PC-9 (cell line): ENCODE results near the gene SMIM29. TPM values are rescaled to one million over a fixed set of nuclear protein-coding genes. Genes with fewer than 3 reads are reported as not detected.

ENCODE experiments used
- BruUV-seq: library from RNA; stranded (reverse); fragments of 400-500 nt; replicated peaks from 2 replicates; lab custom pipeline; 2021; lab: Mats Ljungman, UMichigan
- CTCF ChIA-PET: fragments of 300-600 bp; sonication (Branson Sonifier 250); formaldehyde crosslinking; loops from one replicate; lab custom pipeline; 2022; ENCODE audit warnings: antibody characterized with exemption; lab: Charles Lee
- POLR2A ChIA-PET: fragments of 300-600 bp; sonication (Branson Sonifier 250); formaldehyde crosslinking; loops from one replicate; lab custom pipeline; 2022; ENCODE audit warnings: antibody characterized with exemption; ENCODE audit not compliant: unreplicated experiment; lab: Charles Lee
- DNase-seq, 2 experiments: peaks; one replicate each; pipeline versions ENCODE4 v3.0.0 to v3.0.0-alpha.2; 2015 to 2022; ENCODE audit warnings: mixed read lengths in 1 of 2
- H2AFZ ChIP-seq: fragments of 200-600 bp; sonication (generic); 2 replicates; pipeline ENCODE4 v1.8.1; 2017; ENCODE audit warnings: antibody characterized with exemption
- H3F3A ChIP-seq: fragments of 200-600 bp; sonication (generic); 2 replicates; pipeline ENCODE4 v1.8.1; 2017; ENCODE audit warnings: antibody characterized with exemption, mild to moderate bottlenecking, low read depth; ENCODE audit not compliant: insufficient read depth
- H3K27ac ChIP-seq: fragments of 200-600 bp; sonication (generic); 2 replicates; pipeline ENCODE4 v1.6.1; 2016; ENCODE audit warnings: mixed run types
- H3K27me3 ChIP-seq: fragments of 200-600 bp; sonication (generic); 2 replicates; pipeline ENCODE4 v1.6.1; 2016; ENCODE audit warnings: low read depth, mixed run types; ENCODE audit not compliant: insufficient read depth
- H3K36me3 ChIP-seq: fragments of 200-600 bp; sonication (generic); 2 replicates; pipeline ENCODE4 v1.6.1; 2016; ENCODE audit warnings: low read depth, mixed run types
- H3K4me1 ChIP-seq: fragments of 200-600 bp; sonication (generic); replicated peaks from 2 replicates; pipeline ENCODE4 v1.6.1; 2016; ENCODE audit warnings: mixed run types; ENCODE audit not compliant: insufficient read depth
- H3K4me2 ChIP-seq: fragments of 200-600 bp; sonication (generic); 2 replicates; pipeline ENCODE4 v1.6.1; 2017; ENCODE audit warnings: mixed run types
- H3K4me3 ChIP-seq: fragments of 200-600 bp; sonication (generic); 2 replicates; pipeline ENCODE4 v1.6.1; 2016; ENCODE audit warnings: mixed run types
- H3K79me2 ChIP-seq: fragments of 200-600 bp; sonication (generic); 2 replicates; pipeline ENCODE4 v1.6.1; 2017; ENCODE audit warnings: low read depth, mixed run types
- H3K9me2 ChIP-seq: fragments of 200-600 bp; sonication (generic); 2 replicates; pipeline ENCODE4 v1.8.1; 2017; ENCODE audit warnings: mild to moderate bottlenecking; ENCODE audit not compliant: insufficient read depth
- H3K9me3 ChIP-seq: fragments of 200-600 bp; sonication (generic); 2 replicates; pipeline ENCODE4 v1.8.1; 2016; ENCODE audit warnings: low read depth; ENCODE audit not compliant: insufficient read depth
- H4K20me1 ChIP-seq: fragments of 200-600 bp; sonication (generic); 2 replicates; pipeline ENCODE4 v1.8.1; 2017; ENCODE audit not compliant: insufficient read depth
- EZH2 ChIP-seq: fragments of 200-600 bp; sonication (generic); IDR thresholded peaks from 2 replicates; pipeline ENCODE4 v1.8.0; 2017; ENCODE audit warnings: antibody characterized with exemption, low read depth
- intact Hi-C: fragments of 100-400 bp; cut with micrococcal nuclease; formaldehyde crosslinking; loops from one replicate; pipeline ENCODE4 v1.10.0; 2022; ENCODE audit not compliant: unreplicated experiment
- total RNA-seq: library from RNA; stranded (reverse); gene quantifications from 2 replicates; pipeline ENCODE4 v1.2.3, GENCODE V29; 2021
- TF ChIP-seq, protein P1 (sequence below): fragments of 200-600 bp; sonication (generic); conservative IDR thresholded peaks from 2 replicates; pipeline ENCODE4 v1.6.1; 2017; ENCODE audit warnings: mixed run types, antibody characterized with exemption, mild to moderate bottlenecking, moderate library complexity

The SMIM29 gene
- total RNA-seq, 1 experiment from 2014 or later = 35.2 TPM

DNA sequence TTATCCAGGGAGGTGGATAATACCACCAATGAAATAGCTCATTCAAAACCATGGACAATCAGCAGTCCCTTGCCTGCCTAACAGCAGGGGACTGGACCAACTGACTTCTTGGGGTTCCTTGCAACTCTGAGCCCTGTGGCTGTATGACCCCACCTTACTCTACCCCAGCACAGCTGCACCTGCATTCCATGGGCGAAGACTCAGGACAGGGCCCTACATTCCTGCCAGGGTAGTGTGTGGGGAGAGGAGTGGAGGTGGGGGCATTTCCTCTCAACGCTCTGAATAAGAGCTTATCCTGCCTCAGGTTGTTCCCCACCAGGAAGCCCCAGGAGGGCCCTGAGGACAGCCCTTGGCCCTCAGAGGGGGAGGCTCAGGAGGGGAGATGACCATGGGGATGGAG, 42.9 kb downstream of the SMIM29 start:
- Histone ChIP-seq H3F3A (peaks cover 10% of the 10 kb centered on the region; the same call in 1 of the 2 replicates), H3K9me3 (no peaks in the 10 kb centered on the region), H3K4me3 (no peak overlapping the region), H3K36me3 (no peaks in the 10 kb centered on the region), H3K27ac (no peak overlapping the region), H3K4me1 (no peaks in the 10 kb centered on the region), H4K20me1 (no peaks in the 10 kb centered on the region), H2AFZ (no peak overlapping the region; the same call in 1 of the 2 replicates), H3K79me2 (no peaks in the 10 kb centered on the region), H3K4me2 (no peak overlapping the region), H3K27me3 (no peaks in the 10 kb centered on the region), H3K9me2 (no peaks in the 10 kb centered on the region)
- CTCF ChIA-PET = no interaction called here
- no TSS peak for BruUV-seq
- TF ChIP-seq, protein P1, sequence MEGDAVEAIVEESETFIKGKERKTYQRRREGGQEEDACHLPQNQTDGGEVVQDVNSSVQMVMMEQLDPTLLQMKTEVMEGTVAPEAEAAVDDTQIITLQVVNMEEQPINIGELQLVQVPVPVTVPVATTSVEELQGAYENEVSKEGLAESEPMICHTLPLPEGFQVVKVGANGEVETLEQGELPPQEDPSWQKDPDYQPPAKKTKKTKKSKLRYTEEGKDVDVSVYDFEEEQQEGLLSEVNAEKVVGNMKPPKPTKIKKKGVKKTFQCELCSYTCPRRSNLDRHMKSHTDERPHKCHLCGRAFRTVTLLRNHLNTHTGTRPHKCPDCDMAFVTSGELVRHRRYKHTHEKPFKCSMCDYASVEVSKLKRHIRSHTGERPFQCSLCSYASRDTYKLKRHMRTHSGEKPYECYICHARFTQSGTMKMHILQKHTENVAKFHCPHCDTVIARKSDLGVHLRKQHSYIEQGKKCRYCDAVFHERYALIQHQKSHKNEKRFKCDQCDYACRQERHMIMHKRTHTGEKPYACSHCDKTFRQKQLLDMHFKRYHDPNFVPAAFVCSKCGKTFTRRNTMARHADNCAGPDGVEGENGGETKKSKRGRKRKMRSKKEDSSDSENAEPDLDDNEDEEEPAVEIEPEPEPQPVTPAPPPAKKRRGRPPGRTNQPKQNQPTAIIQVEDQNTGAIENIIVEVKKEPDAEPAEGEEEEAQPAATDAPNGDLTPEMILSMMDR = no peak
- TF ChIP-seq EZH2 = no peak
- POLR2A ChIA-PET = interaction anchor here (0.5 kb wide), 2 partner anchors 21 to 31 kb away, joined by 3 to 13 read pairs; partner anchors contain the start of gene HMGA1
- DNase-seq = no peak
- intact Hi-C loops = no loop called here

DNA sequence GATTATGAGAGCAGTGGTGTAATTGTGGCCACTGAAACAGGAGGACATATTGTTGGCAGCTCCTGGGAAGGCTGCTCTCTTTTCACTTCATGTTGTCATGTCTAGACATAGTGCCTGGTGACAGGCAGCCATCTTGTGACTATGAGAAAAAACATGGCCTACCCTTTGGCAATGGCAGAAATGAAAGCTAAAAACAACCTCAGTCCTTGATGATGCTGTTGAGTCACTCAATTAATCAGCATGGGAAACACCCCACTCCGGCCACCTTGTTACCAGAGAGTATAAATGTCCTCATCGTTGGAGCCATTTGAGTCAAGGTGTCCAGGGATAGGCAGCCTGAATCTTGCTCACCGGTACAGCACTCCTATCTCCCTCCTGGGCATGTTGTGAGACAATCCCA, 43.3 kb downstream of the SMIM29 start:
- ChIA-PET POLR2A (interaction anchor here (0.5 kb wide), 1 partner anchor 22 kb away, joined by 13 read pairs; no protein-coding TSS in a partner anchor), CTCF (no interaction called here)
- Histone ChIP-seq H4K20me1 (no peaks in the 10 kb centered on the region), H3K9me3 (no peaks in the 10 kb centered on the region), H2AFZ (no peak overlapping the region; the same call in 1 of the 2 replicates), H3K79me2 (no peaks in the 10 kb centered on the region), H3K36me3 (no peaks in the 10 kb centered on the region), H3K4me3 (no peak overlapping the region), H3K27ac (no peak overlapping the region), H3K4me2 (no peak overlapping the region), H3K9me2 (no peaks in the 10 kb centered on the region), H3F3A (peaks cover 10% of the 10 kb centered on the region; the same call in 1 of the 2 replicates), H3K27me3 (no peaks in the 10 kb centered on the region), H3K4me1 (no peaks in the 10 kb centered on the region)
- BruUV-seq = no TSS peak
- no peak for DNase-seq
- TF ChIP-seq, protein P1 = no peak
- TF ChIP-seq EZH2 = no peak
- intact Hi-C loops = no loop called here

DNA sequence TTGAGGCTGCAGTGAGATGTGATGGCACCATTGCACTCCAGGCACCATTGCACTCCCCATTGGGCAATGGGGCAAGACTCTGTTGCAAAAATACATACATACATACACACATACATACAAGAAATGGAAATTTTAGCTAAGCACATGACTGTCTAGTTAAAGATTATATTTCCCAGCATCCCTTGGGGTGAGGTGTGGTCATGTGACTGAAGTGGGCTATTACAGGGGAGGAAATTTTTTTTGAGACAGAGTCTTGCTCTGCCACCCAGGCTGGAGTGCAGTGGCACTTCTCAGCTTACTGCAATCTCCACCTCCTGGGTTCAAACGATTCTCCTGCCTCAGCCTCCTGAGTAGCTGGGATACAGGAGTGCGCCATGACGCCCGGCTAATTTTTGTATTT, 44.1 kb downstream of the SMIM29 start:
- peaks cover 10% of the 10 kb centered on the region; the same call in 1 of the 2 replicates for H3F3A ChIP-seq
- H3K27ac ChIP-seq = no peak overlapping the region
- H2AFZ ChIP-seq = no peak overlapping the region
- H3K4me2 ChIP-seq = no peak overlapping the region
- no peaks in the 10 kb centered on the region for H4K20me1 ChIP-seq
- H3K79me2 ChIP-seq = no peaks in the 10 kb centered on the region
- H3K9me3 ChIP-seq = no peaks in the 10 kb centered on the region
- ChIA-PET CTCF (no interaction called here), POLR2A (no interaction called here)
- TF ChIP-seq, protein P1 = no peak
- no peak for TF ChIP-seq EZH2
- H3K4me1 ChIP-seq = no peaks in the 10 kb centered on the region
- no TSS peak for BruUV-seq
- intact Hi-C loops = no loop called here
- no peaks in the 10 kb centered on the region for H3K36me3 ChIP-seq
- H3K4me3 ChIP-seq = no peak overlapping the region
- H3K9me2 ChIP-seq = no peaks in the 10 kb centered on the region
- DNase-seq = no peak
- H3K27me3 ChIP-seq = no peaks in the 10 kb centered on the region
